Measurements from ENCODE around the gene RARG.
"Not testable (repeated sequence)": the region's sequence is repeated elsewhere in the genome, so short reads cannot be mapped to it uniquely, and the experiment has no call there.

The RARG gene

GRCh38 chr12:53190108-53190729 is 41.8 kb downstream of the RARG start:
- DNase-seq (ENCODE audit: low read depth in 2 of 2) = no peak

DNA sequence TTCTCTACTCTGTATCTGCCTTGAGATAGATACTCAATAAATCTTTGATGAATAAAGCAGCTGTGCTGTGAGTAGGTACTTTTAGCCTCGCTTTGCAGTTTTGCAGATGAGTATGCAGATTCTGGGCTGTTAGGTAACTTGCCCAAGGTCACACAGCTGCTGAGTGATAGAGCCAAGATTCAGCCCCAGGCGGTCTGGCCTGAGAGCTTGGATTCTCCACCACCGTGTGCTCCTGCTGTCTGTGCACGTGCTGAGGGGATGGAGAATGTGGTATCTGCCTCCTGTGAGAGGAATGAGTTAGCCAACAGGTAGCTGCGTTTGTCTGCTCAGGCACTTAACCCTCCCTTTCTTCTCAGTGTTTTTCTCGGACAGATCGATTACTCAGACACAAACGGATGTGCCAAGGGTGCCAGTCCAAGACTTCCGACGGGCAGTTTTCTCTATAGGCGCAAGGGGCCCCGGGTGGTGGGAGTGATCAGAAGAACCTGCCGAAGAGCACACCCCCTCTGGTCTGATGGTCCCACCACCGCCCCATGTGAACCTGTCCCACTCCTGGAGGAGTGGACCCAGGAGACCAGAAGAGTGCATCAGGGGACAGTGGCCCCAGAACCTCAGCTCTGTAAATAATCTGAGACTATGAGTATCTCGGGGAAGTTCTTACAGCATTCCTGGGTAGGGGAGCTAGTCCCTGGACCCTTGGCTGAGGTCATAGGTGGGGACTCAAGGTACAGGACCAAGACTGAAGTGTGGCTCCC is 44.7 kb downstream of the RARG start:
- no peak for DNase-seq (ENCODE audit: low read depth in 2 of 2)

DNA sequence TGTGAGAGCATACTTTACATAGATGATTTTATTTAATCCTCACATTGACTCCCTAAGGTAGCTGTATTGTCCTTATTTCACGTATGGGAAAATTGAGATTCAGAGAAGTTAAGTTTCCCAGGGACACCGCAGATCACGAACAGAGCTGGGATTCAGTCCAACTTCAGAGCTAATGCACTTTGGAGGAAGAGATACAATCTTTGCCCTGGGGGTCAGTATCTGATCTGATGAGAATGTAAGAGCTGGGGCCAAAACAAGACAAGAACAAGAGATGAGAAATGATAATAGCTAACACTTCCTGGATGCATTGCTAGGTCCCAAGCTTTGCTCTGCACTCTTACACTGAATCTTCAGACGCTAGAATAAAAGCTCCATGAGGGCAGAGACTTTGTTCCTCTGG is 45.3 kb downstream of the RARG start:
- no peak for DNase-seq (ENCODE audit: low read depth in 2 of 2)

DNA sequence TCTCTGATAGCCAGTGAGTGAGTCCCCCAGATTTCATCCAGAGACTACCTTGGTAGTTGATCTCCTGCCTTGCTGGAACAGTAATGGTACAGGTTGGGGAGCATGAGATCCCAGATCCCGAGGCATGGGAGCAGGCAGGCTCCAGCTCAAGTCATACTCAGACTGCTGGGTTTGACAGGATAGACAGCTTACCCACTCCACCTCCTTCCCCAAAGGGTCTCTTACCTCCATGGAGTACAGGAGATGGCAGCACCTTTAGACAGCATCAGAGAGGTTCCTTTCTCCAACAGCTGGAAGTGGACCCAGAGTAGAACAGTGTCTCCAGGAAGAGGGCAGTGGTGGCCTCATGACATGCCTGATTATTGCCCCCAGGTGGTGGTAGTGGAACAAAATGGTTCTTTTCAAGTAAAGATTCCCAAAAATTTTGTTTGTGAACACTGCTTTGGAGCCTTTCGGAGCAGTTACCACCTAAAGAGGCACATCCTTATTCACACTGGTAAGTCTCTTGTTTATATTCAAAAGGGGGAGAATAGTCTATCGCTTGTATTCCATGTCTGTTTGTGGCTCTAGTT is 46.3 kb downstream of the RARG start:
- no peak for DNase-seq (ENCODE audit: low read depth in 2 of 2)

DNA sequence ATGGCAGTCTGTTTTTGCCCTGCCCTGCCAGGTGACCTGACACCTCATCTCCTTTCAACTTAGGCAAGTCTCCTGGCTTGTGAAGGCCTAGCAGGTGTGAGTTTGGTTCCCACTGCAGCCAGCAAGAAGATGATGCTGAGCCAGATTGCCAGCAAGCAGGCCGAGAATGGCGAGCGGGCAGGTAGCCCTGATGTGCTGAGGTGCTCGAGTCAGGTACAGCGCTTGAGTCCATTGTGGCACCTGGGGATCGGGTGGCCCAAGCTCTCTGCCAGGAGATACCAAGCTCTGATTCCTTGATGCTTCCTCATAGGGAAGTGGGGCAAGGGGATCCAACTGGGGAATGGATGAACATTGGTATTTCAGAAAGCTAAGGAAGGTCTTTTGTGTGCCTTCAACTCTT is 47.2 kb downstream of the RARG start:
- DNase-seq (ENCODE audit: low read depth in 2 of 2) = no peak

- DNase-seq (ENCODE audit: low read depth in 2 of 2) = no peak
Observed at GRCh38 chr12:53182903-53183302, 49.1 kb downstream of the RARG start.

GRCh38 chr12:53181935-53182334 is 50.1 kb downstream of the RARG start:
- no peak for DNase-seq (ENCODE audit: low read depth in 2 of 2)

DNA sequence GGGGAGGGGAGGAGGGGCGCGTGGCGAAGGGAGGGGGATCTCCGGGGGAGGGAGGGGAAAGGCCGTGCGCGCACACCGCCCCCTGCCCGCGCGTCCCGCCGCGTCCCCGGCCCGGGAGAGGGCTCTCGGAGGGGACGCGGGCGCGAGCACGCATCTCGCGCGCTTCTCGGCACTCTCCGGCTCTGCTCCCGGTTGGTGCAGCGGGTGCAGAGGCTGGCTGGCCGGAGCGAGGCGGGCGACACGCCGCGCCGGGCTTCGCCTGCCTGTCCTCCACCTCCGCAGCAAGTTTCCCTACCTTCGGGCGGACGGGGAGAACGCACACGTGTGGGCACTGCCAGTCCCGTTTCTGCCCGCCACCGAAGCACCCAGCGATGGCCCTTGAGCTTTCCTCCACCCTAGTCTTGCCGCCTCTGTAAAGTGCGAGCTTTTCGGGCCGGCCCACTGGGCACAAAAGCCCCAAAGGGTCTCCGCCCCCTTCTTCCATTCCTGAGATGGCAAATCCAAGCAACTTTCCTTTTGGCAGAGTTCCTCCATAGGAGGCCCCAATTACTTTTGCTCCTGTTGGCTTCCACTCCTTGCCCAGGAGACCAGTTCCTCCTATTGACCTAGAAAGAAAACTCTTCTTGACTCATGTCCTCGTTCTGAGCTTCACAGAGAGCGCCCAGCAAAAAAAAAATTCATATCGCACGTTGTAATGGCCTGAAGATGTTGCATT is 50.9 kb downstream of the RARG start:
- peak; percentile 60 to 72 for DNase-seq (ENCODE audit: low read depth in 2 of 2)

GRCh38 chr12:53180220-53180930 is 51.6 kb downstream of the RARG start, which contains the start of the genes CSAD and ZNF740:
Gene CSAD (minus strand): TSS chr12:53180925. CDS start chr12:53173470, 7,455 bp downstream.
Gene ZNF740 (plus strand): TSS chr12:53180722. CDS start chr12:53181984, 1,262 bp downstream.
- DNase-seq (ENCODE audit: low read depth in 2 of 2) = peak; percentile 95 to 96

GRCh38 chr12:53179687-53180219 is 52.3 kb downstream of the RARG start:
- DNase-seq (ENCODE audit: low read depth in 2 of 2) = no peak

GRCh38 chr12:53178803-53179202 is 53.2 kb downstream of the RARG start:
- DNase-seq (ENCODE audit: low read depth in 2 of 2) = not testable (repeated sequence)

DNA sequence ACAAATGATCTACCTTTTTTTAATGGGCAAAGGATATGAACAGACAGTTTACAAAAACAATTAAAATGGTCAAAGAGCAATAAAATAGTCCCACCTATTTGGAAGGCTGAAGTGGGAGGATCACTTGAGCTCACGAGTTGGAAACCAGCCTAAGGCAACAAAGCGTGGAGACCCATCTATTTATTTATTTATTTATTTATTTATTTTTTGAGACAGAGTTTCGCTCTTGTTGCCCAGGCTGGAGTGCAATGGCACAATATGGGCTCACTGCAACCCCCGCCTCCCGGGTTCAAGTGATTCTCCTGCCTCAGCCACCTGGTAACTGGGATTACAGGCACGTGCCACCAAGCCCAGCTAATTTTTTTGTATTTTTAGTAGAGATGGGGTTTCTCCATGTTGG is 54.6 kb downstream of the RARG start:
- DNase-seq (ENCODE audit: low read depth in 2 of 2) = not testable (repeated sequence)

- DNase-seq (ENCODE audit: low read depth in 2 of 2) = no peak
Observed at GRCh38 chr12:53176750-53177149, 55.3 kb downstream of the RARG start.

- no peak for DNase-seq (ENCODE audit: low read depth in 2 of 2)
Observed at GRCh38 chr12:53174881-53175491, 57.0 kb downstream of the RARG start.

DNA sequence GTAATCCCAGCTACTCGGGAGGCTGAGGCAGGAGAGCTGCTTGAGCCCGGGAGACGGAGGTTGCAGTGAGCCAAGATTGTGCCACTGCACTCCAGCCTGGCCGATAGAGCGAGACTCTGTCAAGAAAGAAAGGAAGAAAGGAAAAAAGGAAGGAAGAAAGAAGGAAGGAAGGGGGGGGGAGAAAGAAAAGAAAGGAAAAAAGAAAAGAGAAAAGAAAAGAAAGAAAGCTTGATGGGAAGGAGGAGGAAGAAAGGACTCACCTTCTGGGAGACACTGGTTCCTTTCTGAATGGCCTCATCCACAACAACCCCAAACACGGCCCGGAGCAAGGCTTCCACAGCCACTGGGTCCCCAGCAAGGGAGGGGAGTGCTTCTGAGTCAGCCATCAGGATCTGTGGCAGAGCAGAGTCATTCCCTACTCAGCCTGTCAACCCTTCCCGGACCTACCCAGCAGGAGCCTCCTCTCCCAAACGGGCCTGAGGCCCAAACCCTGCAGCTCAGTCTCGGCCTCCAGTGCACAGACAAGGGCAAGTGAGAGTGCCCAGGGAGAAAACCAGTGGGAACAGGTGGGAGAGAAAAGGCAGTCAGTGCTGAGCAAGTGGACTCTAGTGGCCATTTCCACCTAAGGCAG is 58.8 kb downstream of the RARG start:
- no peak for DNase-seq (ENCODE audit: low read depth in 2 of 2)

GRCh38 chr12:53172352-53172751 is 59.7 kb downstream of the RARG start:
- DNase-seq (ENCODE audit: low read depth in 2 of 2) = no peak

GRCh38 chr12:53171725-53172329 is 60.2 kb downstream of the RARG start:
- no peak for DNase-seq (ENCODE audit: low read depth in 2 of 2)

DNA sequence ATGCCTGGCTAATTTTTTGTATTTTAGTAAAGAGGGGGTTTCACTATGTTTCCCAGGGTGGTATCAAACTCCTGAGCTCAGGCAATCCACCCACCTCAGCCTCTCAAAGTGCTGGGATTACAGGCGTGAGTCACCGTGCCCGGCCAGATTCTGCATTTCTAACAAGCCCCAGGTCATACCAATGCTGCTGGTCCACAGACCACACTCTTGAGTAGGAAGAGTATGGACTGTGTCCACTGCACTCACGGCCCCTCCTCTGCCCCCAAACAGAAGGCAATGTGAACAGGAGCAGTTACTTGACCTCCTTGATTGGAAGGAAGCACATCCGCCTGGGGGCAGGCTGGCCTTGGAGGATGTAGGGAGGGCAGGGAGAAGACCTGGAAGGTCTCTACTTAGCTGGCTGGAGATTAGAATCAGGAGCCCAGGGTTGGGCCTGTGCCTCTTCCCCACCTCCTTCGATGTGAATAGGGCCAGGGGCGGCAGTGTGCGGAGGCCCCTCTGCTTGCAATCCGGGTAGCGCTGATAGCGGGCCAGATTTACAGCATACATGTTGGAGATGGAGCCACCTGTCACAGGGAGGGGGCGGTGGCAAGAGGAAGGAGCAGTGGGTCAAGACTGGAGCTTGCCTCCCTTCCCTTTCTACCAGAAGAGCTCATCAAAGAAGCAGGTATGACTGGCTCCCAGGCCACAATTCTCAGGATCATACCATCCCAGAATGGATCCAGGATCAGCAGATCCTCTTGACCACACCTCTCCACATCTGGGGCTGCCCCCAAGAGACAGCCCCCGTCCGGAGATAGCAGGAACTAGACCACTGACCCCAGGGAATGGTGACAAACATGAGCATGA is 60.9 kb downstream of the RARG start:
- DNase-seq (ENCODE audit: low read depth in 2 of 2) = no peak

- DNase-seq (ENCODE audit: low read depth in 2 of 2) = no peak
Observed at GRCh38 chr12:53170215-53170614, 61.8 kb downstream of the RARG start.
